ENCODE measurements around the gene MED31.
"Not testable (repeated sequence)": the region's sequence is repeated elsewhere in the genome, so short reads cannot be mapped to it uniquely, and the experiment has no call there.

MED31 gene

DNA sequence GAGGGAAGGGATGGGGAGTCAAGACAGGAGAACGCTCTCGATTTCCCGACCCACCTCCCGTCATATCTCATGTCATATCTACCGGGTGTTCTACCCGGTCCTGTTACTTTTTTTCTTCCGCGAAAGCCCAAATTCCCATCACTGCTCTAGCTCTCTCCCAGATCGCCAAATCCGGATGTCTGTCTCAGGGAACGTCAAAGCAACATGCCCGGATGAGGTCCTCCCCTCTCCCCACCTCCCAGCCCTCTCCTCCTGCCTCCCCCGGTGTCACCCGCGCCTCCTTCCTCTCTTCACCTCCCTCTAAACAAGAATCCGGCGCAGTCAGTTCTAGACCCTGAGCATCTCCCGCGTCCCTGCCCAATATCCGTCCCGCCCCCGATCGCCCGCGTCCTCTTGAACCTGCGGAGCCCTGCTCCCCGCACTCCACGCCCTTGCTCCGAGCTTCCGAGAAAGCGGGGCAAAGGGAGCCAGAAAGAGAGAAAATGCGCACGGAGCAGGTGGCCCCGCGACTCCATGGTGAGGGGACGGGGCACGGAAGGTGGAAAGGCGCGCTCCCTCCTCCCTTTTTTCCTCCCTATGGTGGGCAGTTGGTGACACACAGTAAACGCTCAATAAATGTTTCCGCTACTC, 4.4 kb upstream of the MED31 start:
- not testable (repeated sequence) for DNase-seq (ENCODE audit: low read depth)

DNA sequence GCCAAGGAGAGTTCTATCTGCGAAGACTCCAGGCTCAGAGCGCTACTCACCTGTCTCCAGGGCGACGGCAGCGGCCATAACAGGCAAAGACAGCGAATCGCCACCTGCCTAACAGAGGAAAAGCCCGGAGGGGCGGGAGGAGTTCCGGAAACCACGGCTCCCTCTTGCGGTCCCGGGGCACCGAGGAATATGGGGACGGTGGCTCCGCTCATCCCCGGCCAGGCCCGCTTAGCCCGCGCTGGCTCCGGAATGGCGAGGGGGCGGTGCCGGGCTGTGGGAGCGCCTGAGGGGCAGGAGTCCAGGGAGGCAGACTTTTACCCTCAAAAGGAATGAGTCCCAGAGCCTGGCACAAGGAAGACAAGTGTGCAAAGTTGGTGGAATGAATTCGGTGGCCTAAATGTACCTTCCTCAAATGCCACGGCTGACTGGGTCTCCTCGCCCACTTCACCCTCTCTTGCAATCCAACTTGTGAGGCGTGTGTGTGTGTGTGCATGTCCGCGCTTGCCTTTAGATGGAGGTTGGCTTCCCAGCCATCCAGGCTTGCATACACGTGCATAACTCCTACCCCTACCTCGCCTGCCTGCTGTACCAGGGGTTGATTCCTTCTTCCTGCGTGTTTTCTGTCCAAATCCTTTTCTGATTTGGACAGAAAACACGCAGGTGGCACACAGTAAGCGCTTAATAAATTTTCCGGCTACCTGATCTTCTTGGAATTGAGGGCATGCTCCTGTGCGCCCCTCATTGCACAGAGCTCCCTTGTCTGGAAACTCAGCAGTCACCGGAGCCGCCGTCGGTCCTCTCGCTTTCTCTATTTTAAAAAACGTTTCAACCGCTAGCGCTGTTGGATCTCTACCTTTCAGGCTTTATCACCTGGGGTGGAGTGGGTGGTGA, 3.7 kb upstream of the MED31 start:
- DNase-seq (ENCODE audit: low read depth), result no peak

- DNase-seq (ENCODE audit: low read depth), result no peak
Observed at GRCh38 chr17:6651919-6652452, 581 bp upstream of the MED31 start.

GRCh38 chr17:6648181-6648580, 3.2 kb downstream of the MED31 start:
- no peak for DNase-seq (ENCODE audit: low read depth)

GRCh38 chr17:6643451-6644125, 7.8 kb downstream of the MED31 start:
- no peak for DNase-seq (ENCODE audit: low read depth)

GRCh38 chr17:6642592-6642991, 8.8 kb downstream of the MED31 start:
- no peak for DNase-seq (ENCODE audit: low read depth)

DNA sequence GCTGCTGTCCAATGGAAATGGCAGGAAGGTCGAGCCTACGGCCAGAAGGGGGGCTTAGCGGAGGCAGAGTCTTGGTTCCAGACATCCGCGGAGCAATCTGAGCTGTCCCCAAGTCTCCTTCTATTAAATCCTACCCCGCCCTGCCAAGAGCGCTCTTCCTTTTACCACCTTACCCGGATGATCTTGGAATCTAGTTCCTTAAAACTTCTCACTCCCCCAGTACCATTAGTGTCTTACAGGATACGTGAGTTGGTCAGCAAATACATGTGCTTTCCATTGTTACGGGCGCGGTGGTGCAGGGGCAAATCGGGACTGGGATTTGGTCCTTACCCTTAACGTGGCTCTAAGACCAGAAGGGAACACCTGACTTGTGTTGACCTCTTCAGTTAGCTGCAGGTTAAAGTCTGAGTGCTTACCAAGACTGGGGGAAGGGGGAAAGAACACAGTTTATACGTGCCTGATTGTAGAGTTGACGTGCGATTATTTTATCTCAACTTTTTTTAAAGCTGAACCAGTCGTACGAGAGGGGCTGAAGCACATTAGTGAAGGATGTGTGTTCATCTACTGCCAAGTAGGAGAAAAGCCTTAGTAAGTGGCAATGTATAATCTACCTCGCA, 10.1 kb downstream of the MED31 start:
- DNase-seq (ENCODE audit: low read depth), result no peak

DNA sequence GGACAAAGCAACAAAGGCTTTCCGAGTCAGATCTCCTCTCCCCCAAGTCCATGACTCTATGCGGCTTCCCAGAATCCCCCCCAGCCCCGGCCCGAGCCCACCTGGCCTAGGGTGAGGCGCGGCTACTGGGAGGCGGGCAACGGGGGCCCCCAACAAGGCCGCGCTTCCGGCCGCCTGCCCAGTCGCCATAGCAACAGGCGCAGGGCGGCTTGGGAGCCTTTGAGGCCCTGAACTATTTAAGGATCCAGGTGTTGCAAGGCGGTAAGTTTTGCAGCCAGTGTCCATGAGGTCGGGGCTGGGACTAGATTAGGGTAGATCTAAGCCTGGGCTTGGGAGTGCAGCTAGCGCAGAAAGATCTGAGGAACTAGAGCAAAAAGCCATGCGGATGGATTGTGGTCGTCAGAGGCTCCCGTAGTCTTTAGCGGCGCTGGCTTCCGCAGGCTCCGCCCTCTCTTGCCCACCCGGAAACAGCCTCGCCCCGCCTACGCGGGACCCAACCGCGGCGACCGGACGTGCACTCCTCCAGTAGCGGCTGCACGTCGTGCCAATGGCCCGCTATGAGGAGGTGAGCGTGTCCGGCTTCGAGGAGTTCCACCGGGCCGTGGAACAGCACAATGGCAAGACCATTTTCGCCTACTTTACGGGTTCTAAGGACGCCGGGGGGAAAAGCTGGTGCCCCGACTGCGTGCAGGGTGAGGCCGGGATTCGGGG, 10.7 kb downstream of the MED31 start, which contains the start of the genes KIAA0753 and TXNDC17:
TSS of gene KIAA0753 (minus strand) at position 176 of the 711 bp plus-strand sequence. CDS start 5,608 bp downstream, outside the sequence.
TSS of gene TXNDC17 (plus strand) at position 525 of the 711 bp plus-strand sequence. CDS start at position 548, 23 bp downstream.
- peak; percentile 93 for DNase-seq (ENCODE audit: low read depth)

GRCh38 chr17:6639586-6640535, 11.5 kb downstream of the MED31 start:
- no peak for DNase-seq (ENCODE audit: low read depth)

- no peak for DNase-seq (ENCODE audit: low read depth)
Observed at GRCh38 chr17:6639014-6639585, 12.3 kb downstream of the MED31 start.

DNA sequence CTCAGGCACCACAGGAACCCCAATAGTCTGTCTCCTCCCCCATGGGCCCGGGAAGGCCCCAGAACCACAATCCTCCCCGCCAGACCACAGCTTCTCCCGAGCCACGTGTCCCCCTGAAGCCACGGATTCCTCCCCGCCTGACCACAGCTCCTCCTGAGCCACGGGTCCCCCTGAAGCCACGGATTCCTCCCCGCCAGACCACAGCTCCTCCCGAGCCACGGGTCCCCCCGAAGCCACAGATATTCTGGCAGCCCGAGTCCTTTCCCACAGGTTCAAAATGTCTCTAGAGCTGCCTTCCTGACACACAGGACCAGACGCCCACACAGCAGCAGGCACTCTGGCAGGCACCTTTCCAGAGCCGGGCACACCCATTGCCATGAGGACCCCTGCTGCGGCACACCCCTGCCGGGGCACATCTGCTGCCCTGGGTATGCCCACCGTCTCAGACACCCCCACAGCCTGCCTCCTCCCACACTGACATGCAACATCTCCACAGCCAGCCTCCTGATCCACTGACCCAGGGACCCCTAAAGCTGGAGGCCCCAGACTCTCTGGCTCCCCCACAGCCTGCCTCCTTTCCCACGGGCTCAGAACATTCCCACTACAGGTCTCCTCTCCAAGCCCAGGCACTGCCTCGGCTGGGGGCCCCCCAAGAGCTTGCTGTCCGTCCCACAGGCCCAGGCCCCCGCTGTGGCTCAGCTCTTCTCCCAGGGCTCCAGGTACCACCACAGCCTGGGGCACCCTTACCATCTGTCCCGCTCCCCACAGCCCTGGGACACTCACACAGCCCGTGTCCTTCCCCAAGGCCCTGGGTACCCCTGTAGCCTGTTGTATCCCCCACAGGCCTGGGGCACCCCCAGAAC, 13.1 kb downstream of the MED31 start:
- no peak for DNase-seq (ENCODE audit: low read depth)

- no peak for DNase-seq (ENCODE audit: low read depth)
Observed at GRCh38 chr17:6637458-6637840, 14.0 kb downstream of the MED31 start.

DNA sequence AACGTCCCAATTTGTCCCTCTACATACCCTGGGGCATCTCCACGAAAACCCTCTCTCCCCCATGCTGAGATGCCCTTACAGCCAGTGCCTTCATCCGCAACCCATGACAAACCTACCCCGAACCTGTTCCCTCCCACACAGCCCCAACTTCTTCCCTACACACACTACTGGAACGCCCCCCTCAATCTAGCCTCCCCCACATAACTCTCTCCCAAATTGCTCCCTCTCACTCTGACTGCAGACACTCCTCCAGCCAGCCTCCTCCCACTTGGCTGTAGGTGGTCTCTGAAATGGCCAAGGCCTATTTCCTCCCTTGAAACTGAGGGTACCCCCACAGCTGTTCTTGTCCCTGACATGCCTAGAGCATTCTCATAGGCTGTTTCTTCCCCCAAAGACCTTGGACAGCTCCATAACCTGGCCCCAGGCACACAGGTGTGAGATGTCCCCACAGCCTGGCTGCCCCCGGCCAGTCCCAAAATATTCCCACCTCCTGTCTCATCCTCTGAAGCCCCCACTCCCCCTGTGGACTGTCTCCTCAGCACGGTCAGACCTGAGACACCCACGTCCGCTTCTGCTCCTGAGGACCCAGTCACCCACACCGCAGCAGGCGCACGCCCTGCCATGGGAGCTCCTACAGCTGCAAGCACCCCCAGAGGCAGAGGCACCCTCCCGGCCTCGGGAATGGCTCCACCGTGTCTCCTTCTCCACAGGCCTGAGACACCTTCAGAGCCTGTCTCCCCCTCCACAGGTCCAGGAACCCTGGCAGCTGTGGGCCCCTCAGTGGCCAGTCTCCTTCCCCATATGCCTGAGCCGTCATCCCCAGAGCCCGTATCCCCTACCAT, 14.6 kb downstream of the MED31 start:
- DNase-seq (ENCODE audit: low read depth), result no peak

GRCh38 chr17:6636105-6636504, 15.3 kb downstream of the MED31 start:
- DNase-seq (ENCODE audit: low read depth), result no peak

- no peak for DNase-seq (ENCODE audit: low read depth)
Observed at GRCh38 chr17:6633263-6633662, 18.1 kb downstream of the MED31 start.

DNA sequence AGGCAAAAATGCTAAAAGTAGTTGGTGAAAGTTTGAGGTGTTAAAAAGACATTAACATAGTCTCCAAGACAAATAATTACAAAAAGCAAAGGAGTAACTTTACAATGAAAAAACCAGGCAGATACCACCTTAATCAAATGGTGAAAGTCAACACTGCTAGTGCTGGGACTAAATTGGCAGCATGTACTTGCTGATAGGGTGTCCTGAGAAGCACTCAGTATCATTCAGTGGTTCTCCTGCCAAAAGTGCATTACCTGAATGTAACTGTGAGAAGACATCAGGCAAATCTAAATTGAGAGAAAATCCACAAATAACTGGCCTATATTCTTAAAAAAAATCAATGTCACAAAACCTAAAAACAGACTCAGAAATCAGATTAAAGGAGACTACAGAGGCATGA, 18.9 kb downstream of the MED31 start:
- no peak for DNase-seq (ENCODE audit: low read depth)

DNA sequence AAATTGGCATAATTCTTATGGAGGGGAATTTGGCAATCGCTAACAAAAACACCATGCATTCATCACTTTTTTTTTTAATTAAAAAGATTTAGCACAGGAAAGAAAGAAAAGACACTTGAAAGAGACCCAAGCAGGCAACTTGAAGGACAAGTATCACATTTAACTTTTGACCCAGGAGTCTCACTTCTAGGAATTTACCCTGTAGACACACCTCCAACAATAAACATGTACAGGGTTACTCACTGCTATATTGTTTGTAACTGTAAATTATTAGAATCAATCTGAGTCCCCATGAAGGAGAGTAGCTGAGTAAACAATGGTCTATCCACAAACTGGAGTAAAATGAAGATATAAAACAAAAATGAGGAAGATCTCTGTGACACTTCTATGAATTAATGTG, 21.0 kb downstream of the MED31 start:
- no peak for DNase-seq (ENCODE audit: low read depth)

DNA sequence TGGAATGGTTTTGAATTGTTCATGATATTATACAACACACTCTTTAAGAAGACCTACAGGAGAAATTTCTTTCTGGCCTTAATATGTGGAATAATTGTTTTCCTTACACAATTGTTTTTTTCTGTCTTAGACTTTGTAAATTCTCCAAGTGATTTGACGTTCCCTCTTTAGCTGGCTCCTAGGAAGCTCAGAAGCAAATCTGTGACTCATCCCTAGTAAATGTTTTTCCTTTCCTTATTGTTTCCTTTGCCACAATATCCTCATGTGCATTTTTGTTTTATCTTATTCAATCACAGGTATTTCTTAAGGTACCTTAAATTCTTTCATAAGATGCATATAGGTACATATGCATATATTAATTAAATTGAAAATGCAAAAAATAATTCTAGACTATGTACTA, 24.4 kb downstream of the MED31 start:
- DNase-seq (ENCODE audit: low read depth), result no peak
